Measurements from ENCODE around the gene CCDC187.

DNA sequence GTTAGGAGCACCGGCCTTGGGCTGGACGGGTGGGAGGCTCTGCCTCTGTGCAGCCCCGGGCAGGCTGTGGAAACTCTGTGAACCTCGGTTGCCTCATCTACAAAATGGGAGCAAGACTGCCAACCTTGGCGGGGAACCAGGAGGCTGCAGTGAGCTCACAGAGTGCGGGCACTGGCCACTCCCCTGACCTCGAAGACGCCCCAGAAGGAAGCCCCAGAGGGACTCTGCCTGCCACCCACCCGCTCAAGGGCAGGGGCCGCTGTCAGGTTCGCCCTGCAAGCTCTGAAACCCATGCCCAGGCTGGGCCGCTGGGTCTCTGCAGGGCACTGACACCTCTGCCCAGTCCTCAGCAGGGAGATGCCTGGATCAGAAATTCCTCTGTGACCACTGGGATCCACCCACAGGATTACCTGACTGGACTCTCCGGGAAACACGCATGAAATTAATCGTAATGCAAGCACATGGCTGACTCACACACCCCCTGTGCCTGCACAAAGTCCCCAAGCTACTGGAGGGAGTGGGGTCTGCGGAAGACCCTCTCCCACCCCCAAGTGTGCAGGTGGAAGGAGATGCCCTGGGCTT is 7.4 kb downstream of the CCDC187 start:
- TF ChIP-seq PAX5 (IDR thresholded peaks at IDR 0.05; ENCODE audit: insufficient read depth, low read length, severe bottlenecking) (no peak), POLR2A (IDR thresholded peaks at IDR 0.05; ENCODE audit: low read depth, low read length) (no peak), SPI1 (IDR thresholded peaks at IDR 0.05; ENCODE audit: low read depth, low read length) (no peak), POLR2AphosphoS5 (IDR thresholded peaks at IDR 0.05; ENCODE audit: low read depth, low read length) (no peak), TAF1 (IDR thresholded peaks at IDR 0.05; ENCODE audit: low read depth, low read length) (no peak), POU2F2 (IDR thresholded peaks at IDR 0.05; ENCODE audit: low read depth, low read length) (no peak)

Measured in GM12891 (cell line).